ENCODE measurements around the gene VSIG8. TPM values are rescaled to one million over a fixed set of nuclear protein-coding genes. Genes with fewer than 3 reads are reported as not detected.

VSIG8 gene
- total RNA-seq, 1 experiment from 2014 or later: not detected

- Histone ChIP-seq H3K9me3 (ENCODE audit: low read depth, low read length, poor library complexity, severe bottlenecking) (no peaks in the 10 kb centered on the region), H3K4me1 (ENCODE audit: insufficient read depth, low read length, poor library complexity, severe bottlenecking) (peaks cover 11% of the 10 kb centered on the region), H3K27ac (ENCODE audit: low read depth, low read length, poor library complexity, severe bottlenecking) (no peak overlapping the region), H3K27me3 (replicated peaks; ENCODE audit: insufficient read depth, low read depth, low read length, poor library complexity) (no peaks in the 10 kb centered on the region), H3K4me3 (ENCODE audit: low read depth, low read length, poor library complexity, severe bottlenecking) (no peak overlapping the region), H3K36me3 (ENCODE audit: insufficient read depth, low read length, poor library complexity, severe bottlenecking) (no peaks in the 10 kb centered on the region)
- no peak for DNase-seq (ENCODE audit: low spot score)
- TF ChIP-seq, protein P1, sequence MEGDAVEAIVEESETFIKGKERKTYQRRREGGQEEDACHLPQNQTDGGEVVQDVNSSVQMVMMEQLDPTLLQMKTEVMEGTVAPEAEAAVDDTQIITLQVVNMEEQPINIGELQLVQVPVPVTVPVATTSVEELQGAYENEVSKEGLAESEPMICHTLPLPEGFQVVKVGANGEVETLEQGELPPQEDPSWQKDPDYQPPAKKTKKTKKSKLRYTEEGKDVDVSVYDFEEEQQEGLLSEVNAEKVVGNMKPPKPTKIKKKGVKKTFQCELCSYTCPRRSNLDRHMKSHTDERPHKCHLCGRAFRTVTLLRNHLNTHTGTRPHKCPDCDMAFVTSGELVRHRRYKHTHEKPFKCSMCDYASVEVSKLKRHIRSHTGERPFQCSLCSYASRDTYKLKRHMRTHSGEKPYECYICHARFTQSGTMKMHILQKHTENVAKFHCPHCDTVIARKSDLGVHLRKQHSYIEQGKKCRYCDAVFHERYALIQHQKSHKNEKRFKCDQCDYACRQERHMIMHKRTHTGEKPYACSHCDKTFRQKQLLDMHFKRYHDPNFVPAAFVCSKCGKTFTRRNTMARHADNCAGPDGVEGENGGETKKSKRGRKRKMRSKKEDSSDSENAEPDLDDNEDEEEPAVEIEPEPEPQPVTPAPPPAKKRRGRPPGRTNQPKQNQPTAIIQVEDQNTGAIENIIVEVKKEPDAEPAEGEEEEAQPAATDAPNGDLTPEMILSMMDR (conservative IDR thresholded peaks at IDR 0.05; ENCODE audit: low read depth, low read length): no peak
- no peak for TF ChIP-seq EZH2 (IDR thresholded peaks at IDR 0.05; ENCODE audit: borderline replicate concordance, low read depth, low read length, poor library complexity, severe bottlenecking)
- BruUV-seq (replicated peaks): no TSS peak
- POLR2A ChIA-PET (ENCODE audit: low non-redundant PET): no interaction called here
- intact Hi-C loops (cut with micrococcal nuclease; ENCODE audit: unreplicated experiment): no loop called here
- CTCF ChIA-PET: no interaction called here
Observed at GRCh38 chr1:159897962-159898361, 35.5 kb upstream of the VSIG8 start.

DNA sequence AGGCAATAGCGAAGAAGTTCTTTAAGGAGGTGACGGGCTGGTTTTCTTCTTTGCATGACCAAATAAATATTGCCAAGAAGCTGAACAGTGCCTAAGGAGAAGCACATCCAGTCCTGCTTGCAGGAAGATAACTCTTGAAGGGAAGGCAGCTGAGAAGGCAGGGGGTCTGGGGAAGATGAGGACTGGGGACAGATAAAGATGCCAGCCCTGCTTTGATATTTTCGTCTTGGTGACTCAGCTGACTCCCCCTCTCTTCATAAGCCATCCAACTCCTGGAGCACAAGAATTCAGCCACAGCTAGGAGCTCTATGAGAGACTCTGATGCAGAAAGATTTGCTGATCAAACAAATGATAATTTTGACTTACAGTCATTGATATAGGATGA lies 34.1 kb upstream of the VSIG8 start:
- no peak overlapping the region for H3K27ac ChIP-seq (ENCODE audit: low read depth, low read length, poor library complexity, severe bottlenecking)
- intact Hi-C loops (cut with micrococcal nuclease; ENCODE audit: unreplicated experiment): no loop called here
- DNase-seq (ENCODE audit: low spot score): no peak
- peaks cover 11% of the 10 kb centered on the region for H3K4me1 ChIP-seq (ENCODE audit: insufficient read depth, low read length, poor library complexity, severe bottlenecking)
- no peaks in the 10 kb centered on the region for H3K36me3 ChIP-seq (ENCODE audit: insufficient read depth, low read length, poor library complexity, severe bottlenecking)
- H3K9me3 ChIP-seq (ENCODE audit: low read depth, low read length, poor library complexity, severe bottlenecking): no peaks in the 10 kb centered on the region
- BruUV-seq (replicated peaks): no TSS peak
- no peaks in the 10 kb centered on the region for H3K27me3 ChIP-seq (replicated peaks; ENCODE audit: insufficient read depth, low read depth, low read length, poor library complexity)
- ChIA-PET POLR2A (ENCODE audit: low non-redundant PET) (no interaction called here), CTCF (no interaction called here)
- TF ChIP-seq, protein P1 (conservative IDR thresholded peaks at IDR 0.05; ENCODE audit: low read depth, low read length): no peak
- TF ChIP-seq EZH2 (IDR thresholded peaks at IDR 0.05; ENCODE audit: borderline replicate concordance, low read depth, low read length, poor library complexity, severe bottlenecking): no peak
- no peak overlapping the region for H3K4me3 ChIP-seq (ENCODE audit: low read depth, low read length, poor library complexity, severe bottlenecking)

DNA sequence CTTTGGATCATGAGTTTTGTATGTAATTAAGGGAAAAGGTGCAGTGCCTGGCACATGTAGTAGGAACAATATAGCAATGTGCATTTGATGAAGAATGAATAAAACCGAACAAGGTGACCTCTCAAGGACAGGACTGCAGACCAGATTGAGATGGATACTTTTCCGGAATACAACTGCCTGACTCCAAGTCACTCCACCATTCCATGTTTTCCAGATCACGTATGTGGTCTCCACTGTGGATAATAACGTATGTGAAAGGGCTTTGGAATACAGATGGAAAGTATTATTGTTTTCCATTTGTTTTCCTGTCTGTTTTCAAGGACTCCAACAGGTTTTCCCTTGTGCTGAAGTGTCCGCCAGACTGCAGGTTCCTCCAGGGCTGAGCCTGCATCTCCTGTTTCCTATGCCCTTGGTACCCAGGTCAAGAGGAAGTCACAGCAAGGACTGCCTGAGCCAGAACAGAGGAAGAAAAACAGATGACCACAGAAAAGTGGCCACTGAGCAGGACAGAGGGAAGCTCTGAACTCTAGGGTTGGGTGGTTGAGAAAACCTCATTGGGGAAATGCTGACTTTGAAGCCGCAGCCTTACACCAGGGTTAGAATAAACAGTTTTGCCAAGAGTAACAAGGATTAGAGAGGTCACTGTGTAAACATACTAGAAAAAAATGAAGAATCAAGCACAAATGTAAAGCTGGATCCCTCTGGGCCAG lies 33.5 kb upstream of the VSIG8 start:
- no peak overlapping the region for H3K4me3 ChIP-seq (ENCODE audit: low read depth, low read length, poor library complexity, severe bottlenecking)
- BruUV-seq (replicated peaks): no TSS peak
- ChIA-PET CTCF (no interaction called here), POLR2A (ENCODE audit: low non-redundant PET) (interaction anchor here (0.7 kb wide), 1 partner anchor 700 kb away, joined by 3 read pairs; no protein-coding TSS in a partner anchor)
- no peaks in the 10 kb centered on the region for H3K36me3 ChIP-seq (ENCODE audit: insufficient read depth, low read length, poor library complexity, severe bottlenecking)
- no peak for TF ChIP-seq EZH2 (IDR thresholded peaks at IDR 0.05; ENCODE audit: borderline replicate concordance, low read depth, low read length, poor library complexity, severe bottlenecking)
- TF ChIP-seq, protein P1 (conservative IDR thresholded peaks at IDR 0.05; ENCODE audit: low read depth, low read length): no peak
- no peaks in the 10 kb centered on the region for H3K27me3 ChIP-seq (replicated peaks; ENCODE audit: insufficient read depth, low read depth, low read length, poor library complexity)
- intact Hi-C loops (cut with micrococcal nuclease; ENCODE audit: unreplicated experiment): no loop called here
- no peaks in the 10 kb centered on the region for H3K9me3 ChIP-seq (ENCODE audit: low read depth, low read length, poor library complexity, severe bottlenecking)
- H3K4me1 ChIP-seq (ENCODE audit: insufficient read depth, low read length, poor library complexity, severe bottlenecking): peaks cover 15% of the 10 kb centered on the region
- H3K27ac ChIP-seq (ENCODE audit: low read depth, low read length, poor library complexity, severe bottlenecking): no peak overlapping the region
- no peak for DNase-seq (ENCODE audit: low spot score)

Measured in A673 (cell line).